SK-N-SH treated with all-trans-retinoic acid at 6 μM for 48 hours (cell line): Measurements from ENCODE around the gene SAMSN1.

Experiments
- ATAC-seq: fragments of 200-7000 bp; cut with Tn5 transposase; 3 replicates; pipeline ENCODE4 v1.9.1; 2020; ENCODE audit warnings: mild to moderate bottlenecking, moderate library complexity
- BACH2 ChIP-seq: fragments of 250-450 bp; sonication (Bioruptor Pico); IDR thresholded peaks from 2 replicates; pipeline ENCODE4 v1.9.0; 2021; ENCODE audit warnings: mild to moderate bottlenecking, borderline replicate concordance
- ESRRG ChIP-seq: fragments of 250-450 bp; sonication (Bioruptor Pico); IDR thresholded peaks from 2 replicates; pipeline ENCODE4 v1.6.1; 2021; ENCODE audit warnings: mild to moderate bottlenecking
- GLIS3 ChIP-seq: fragments of 250-450 bp; sonication (Bioruptor Pico); IDR thresholded peaks from 2 replicates; pipeline ENCODE4 v1.5.0; 2020; ENCODE audit warnings: mild to moderate bottlenecking, moderate library complexity
- ISL1 ChIP-seq: fragments of 250-450 bp; sonication (Bioruptor Pico); IDR thresholded peaks from 2 replicates; pipeline ENCODE4 v2.1.2; 2022; ENCODE audit warnings: mild to moderate bottlenecking, moderate library complexity
- OSR1 ChIP-seq: fragments of 250-450 bp; sonication (Bioruptor Pico); IDR thresholded peaks from 2 replicates; pipeline ENCODE4 v1.8.0; 2022; ENCODE audit warnings: moderate library complexity, mild to moderate bottlenecking, inconsistent platforms
- PPARA ChIP-seq: fragments of 250-450 bp; sonication (Bioruptor Pico); IDR thresholded peaks from 2 replicates; pipeline ENCODE4 v1.5.0; 2020; ENCODE audit warnings: mild to moderate bottlenecking, borderline replicate concordance
- RARB ChIP-seq: fragments of 250-450 bp; sonication (Bioruptor Pico); IDR thresholded peaks from 2 replicates; pipeline ENCODE4 v1.8.0; 2021; ENCODE audit warnings: mild to moderate bottlenecking, moderate library complexity
- SNAI2 ChIP-seq: fragments of 250-450 bp; sonication (Bioruptor Pico); IDR thresholded peaks from 2 replicates; pipeline ENCODE4 v1.5.0; 2020; ENCODE audit warnings: mild to moderate bottlenecking, moderate library complexity
- TCF4 ChIP-seq: fragments of 250-450 bp; sonication (Bioruptor Pico); IDR thresholded peaks from 2 replicates; pipeline ENCODE4 v1.8.0; 2021; ENCODE audit warnings: mild to moderate bottlenecking, moderate library complexity, borderline replicate concordance
- TOX ChIP-seq: fragments of 250-450 bp; sonication (Bioruptor Pico); IDR thresholded peaks from 2 replicates; pipeline ENCODE4 v1.8.0; 2021; ENCODE audit warnings: mild to moderate bottlenecking, moderate library complexity, borderline replicate concordance
- ZC3H10 ChIP-seq: fragments of 250-450 bp; sonication (Bioruptor Pico); IDR thresholded peaks from 2 replicates; pipeline ENCODE4 v1.5.1; 2021; ENCODE audit warnings: mild to moderate bottlenecking, moderate library complexity
- ZFP3 ChIP-seq: fragments of 250-450 bp; sonication (Bioruptor Pico); IDR thresholded peaks from 2 replicates; pipeline ENCODE4 v1.5.0; 2020; ENCODE audit warnings: mild to moderate bottlenecking, moderate library complexity
- ZFP30 ChIP-seq: fragments of 450-650 bp; formaldehyde crosslinking; IDR thresholded peaks from 2 replicates; pipeline ENCODE4 v1.5.0; 2022; ENCODE audit warnings: mild to moderate bottlenecking, moderate library complexity
- ZNF565 ChIP-seq: fragments of 450-650 bp; formaldehyde crosslinking; conservative IDR thresholded peaks from 2 replicates; pipeline ENCODE4 v1.5.0; 2020; ENCODE audit warnings: low read depth, mild to moderate bottlenecking, moderate library complexity
- ZNF70 ChIP-seq: fragments of 450-650 bp; formaldehyde crosslinking; IDR thresholded peaks from 2 replicates; pipeline ENCODE4 v1.5.0; 2020; ENCODE audit warnings: mild to moderate bottlenecking, moderate library complexity
- ZNF8 ChIP-seq: fragments of 450-650 bp; formaldehyde crosslinking; IDR thresholded peaks from 2 replicates; pipeline ENCODE4 v1.5.0; 2020; ENCODE audit warnings: mild to moderate bottlenecking, moderate library complexity
- TF ChIP-seq, protein P1 (sequence below): fragments of 250-450 bp; sonication (Bioruptor Pico); IDR thresholded peaks from 2 replicates; pipeline ENCODE4 v1.5.1; 2020; ENCODE audit warnings: low read depth, mild to moderate bottlenecking, moderate library complexity
- TF ChIP-seq, protein P2 (sequence below): fragments of 250-450 bp; sonication (Bioruptor Pico); IDR thresholded peaks from 2 replicates; pipeline ENCODE4 v1.5.1; 2021; ENCODE audit warnings: mild to moderate bottlenecking, moderate library complexity
- TF ChIP-seq, protein P3 (sequence below): fragments of 250-450 bp; sonication (Bioruptor Pico); IDR thresholded peaks from 2 replicates; pipeline ENCODE4 v1.8.0; 2021; ENCODE audit warnings: low read depth, mild to moderate bottlenecking, moderate library complexity, borderline replicate concordance
- TF ChIP-seq, protein P4 (sequence below): fragments of 250-450 bp; sonication (Bioruptor Pico); IDR thresholded peaks from 2 replicates; pipeline ENCODE4 v1.5.0; 2020; ENCODE audit warnings: mild to moderate bottlenecking, moderate library complexity
- TF ChIP-seq, protein P5 (sequence below): fragments of 250-450 bp; sonication (Bioruptor Pico); IDR thresholded peaks from 2 replicates; pipeline ENCODE4 v1.8.0; 2020; ENCODE audit warnings: mild to moderate bottlenecking, moderate library complexity, borderline replicate concordance

Gene SAMSN1

DNA sequence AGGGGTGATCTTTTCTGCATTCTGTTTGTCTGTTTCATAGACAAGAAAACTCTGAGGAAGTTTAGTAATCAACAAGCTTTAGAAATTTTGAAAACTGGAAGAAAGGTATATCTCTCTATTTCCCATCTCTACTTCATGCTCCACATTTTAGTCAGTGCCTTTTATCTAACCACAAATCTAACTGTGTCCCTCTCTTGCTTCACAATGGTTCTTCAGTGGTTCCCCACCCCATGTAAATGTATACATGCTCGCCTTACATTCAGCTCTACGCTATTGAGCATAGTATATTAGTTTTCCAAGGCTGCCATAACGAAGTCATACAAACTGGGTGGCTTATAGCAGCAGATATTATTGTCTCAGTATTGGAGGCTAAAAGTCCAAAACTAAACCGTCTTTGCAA, 14.4 kb upstream of the SAMSN1 start (continued):
- TF ChIP-seq, protein P1, sequence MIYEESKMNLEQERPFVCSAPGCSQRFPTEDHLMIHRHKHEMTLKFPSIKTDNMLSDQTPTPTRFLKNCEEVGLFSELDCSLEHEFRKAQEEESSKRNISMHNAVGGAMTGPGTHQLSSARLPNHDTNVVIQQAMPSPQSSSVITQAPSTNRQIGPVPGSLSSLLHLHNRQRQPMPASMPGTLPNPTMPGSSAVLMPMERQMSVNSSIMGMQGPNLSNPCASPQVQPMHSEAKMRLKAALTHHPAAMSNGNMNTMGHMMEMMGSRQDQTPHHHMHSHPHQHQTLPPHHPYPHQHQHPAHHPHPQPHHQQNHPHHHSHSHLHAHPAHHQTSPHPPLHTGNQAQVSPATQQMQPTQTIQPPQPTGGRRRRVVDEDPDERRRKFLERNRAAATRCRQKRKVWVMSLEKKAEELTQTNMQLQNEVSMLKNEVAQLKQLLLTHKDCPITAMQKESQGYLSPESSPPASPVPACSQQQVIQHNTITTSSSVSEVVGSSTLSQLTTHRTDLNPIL = no peak

DNA sequence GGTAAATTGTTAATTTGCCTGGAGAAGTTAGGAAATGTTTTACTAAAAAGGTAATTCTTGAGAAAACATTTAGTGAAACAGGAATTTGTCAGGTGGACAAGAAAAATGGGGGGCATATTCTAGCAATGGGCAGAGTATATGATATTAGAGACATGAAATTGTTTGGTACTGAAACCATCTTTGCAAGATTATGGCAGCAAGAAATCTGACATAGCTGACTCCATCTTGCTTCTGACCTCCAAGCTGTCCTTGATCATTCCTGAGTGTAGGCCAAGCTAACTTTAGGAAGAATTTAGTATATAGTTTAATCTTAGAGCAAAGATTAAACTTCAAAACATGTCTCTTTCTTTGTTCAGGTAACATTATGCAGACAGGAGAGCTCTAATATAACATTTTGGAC, 14.0 kb upstream of the SAMSN1 start:
- ATAC-seq = no peak
- TF ChIP-seq ESRRG (CRISPR knock-in tag) = no peak

DNA sequence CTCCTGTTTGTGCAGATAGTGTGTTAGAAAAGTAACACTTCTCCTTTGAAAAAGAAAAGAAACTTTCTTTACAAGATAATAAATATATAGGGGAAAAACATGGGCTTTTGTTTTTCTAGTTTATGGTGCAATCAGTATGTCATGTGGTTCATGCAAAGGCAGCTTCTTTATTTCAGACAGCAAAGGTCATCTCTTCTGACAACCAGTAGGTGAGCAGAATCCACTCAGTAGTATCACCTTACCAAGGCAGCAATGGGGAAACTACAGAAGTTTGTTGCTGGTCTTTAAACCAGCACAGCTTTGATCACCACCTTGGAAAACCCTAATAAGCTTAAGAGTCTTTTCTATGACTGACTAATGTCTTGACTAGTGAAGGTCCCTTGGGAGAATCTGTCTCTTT, 13.0 kb upstream of the SAMSN1 start:
- TF ChIP-seq OSR1 (no peak), ESRRG (CRISPR knock-in tag) (no peak), ZFP3 (CRISPR knock-in tag) (no peak), ZFP30 (CRISPR knock-in tag) (no peak), SNAI2 (CRISPR knock-in tag) (no peak), ZC3H10 (CRISPR knock-in tag) (no peak), BACH2 (CRISPR knock-in tag) (no peak), ZNF8 (CRISPR knock-in tag) (no peak), ZNF70 (CRISPR knock-in tag) (no peak), TOX (CRISPR knock-in tag) (no peak)
- TF ChIP-seq, protein P2, sequence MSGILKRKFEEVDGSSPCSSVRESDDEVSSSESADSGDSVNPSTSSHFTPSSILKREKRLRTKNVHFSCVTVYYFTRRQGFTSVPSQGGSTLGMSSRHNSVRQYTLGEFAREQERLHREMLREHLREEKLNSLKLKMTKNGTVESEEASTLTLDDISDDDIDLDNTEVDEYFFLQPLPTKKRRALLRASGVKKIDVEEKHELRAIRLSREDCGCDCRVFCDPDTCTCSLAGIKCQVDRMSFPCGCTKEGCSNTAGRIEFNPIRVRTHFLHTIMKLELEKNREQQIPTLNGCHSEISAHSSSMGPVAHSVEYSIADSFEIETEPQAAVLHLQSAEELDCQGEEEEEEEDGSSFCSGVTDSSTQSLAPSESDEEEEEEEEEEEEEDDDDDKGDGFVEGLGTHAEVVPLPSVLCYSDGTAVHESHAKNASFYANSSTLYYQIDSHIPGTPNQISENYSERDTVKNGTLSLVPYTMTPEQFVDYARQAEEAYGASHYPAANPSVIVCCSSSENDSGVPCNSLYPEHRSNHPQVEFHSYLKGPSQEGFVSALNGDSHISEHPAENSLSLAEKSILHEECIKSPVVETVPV = no peak
- TF ChIP-seq, all 23 proteins: peak for 0
- no peak for ATAC-seq

DNA sequence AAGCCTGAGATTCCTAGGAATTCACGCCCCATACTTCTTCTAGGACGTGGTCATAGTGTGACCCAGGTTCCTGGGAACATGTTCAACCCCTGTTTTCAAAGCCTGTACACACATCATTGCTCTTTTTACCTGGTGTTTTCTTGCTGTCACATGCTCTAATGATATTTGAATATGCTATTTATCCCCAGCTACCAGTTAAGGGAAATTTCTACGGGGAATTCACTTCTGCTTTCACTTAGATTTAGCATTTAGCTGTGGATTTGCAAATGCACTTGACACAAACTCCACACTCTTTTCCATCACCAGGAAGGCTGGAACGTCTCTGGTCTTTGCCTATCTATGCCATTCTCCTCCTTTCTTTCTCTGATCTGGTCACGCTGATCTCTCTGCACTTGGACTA, 11.3 kb upstream of the SAMSN1 start:
- ATAC-seq = no peak
- TF ChIP-seq TCF4 (CRISPR knock-in tag) = no peak
- TF ChIP-seq GLIS3 (CRISPR knock-in tag) = no peak
- no peak for TF ChIP-seq SNAI2 (CRISPR knock-in tag)
- TF ChIP-seq OSR1 = no peak
- TF ChIP-seq, protein P3, sequence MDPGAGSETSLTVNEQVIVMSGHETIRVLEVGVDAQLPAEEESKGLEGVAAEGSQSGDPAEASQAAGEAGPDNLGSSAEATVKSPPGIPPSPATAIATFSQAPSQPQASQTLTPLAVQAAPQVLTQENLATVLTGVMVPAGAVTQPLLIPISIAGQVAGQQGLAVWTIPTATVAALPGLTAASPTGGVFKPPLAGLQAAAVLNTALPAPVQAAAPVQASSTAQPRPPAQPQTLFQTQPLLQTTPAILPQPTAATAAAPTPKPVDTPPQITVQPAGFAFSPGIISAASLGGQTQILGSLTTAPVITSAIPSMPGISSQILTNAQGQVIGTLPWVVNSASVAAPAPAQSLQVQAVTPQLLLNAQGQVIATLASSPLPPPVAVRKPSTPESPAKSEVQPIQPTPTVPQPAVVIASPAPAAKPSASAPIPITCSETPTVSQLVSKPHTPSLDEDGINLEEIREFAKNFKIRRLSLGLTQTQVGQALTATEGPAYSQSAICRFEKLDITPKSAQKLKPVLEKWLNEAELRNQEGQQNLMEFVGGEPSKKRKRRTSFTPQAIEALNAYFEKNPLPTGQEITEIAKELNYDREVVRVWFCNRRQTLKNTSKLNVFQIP (CRISPR knock-in tag) = no peak
- no peak for TF ChIP-seq ZC3H10 (CRISPR knock-in tag)
- no peak for TF ChIP-seq ESRRG (CRISPR knock-in tag)
- no peak for TF ChIP-seq ZNF565 (CRISPR knock-in tag)
- no peak for TF ChIP-seq PPARA
- no peak for TF ChIP-seq BACH2 (CRISPR knock-in tag)
- TF ChIP-seq, protein P1 = no peak
- TF ChIP-seq, protein P2 = no peak

DNA sequence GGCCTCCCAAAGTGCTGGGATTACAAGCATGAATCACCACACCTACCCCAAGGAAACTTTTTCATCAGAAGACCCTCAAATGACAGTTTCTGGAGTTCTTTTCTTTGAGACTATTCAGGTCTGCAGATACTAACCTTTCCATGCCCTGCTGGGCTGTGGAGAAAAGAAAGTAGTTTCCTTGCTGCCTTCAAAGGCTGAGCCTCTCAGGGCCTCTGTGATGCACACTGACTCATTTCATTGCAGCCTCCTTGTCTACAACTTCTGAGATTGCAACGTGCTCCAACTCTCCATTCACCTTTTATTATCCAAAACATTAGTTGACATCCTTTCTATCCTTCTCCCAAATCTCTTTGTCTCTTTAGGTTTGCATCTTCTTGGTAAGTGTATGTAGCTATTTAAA, 8.8 kb upstream of the SAMSN1 start:
- no peak for ATAC-seq
- TF ChIP-seq, protein P4, sequence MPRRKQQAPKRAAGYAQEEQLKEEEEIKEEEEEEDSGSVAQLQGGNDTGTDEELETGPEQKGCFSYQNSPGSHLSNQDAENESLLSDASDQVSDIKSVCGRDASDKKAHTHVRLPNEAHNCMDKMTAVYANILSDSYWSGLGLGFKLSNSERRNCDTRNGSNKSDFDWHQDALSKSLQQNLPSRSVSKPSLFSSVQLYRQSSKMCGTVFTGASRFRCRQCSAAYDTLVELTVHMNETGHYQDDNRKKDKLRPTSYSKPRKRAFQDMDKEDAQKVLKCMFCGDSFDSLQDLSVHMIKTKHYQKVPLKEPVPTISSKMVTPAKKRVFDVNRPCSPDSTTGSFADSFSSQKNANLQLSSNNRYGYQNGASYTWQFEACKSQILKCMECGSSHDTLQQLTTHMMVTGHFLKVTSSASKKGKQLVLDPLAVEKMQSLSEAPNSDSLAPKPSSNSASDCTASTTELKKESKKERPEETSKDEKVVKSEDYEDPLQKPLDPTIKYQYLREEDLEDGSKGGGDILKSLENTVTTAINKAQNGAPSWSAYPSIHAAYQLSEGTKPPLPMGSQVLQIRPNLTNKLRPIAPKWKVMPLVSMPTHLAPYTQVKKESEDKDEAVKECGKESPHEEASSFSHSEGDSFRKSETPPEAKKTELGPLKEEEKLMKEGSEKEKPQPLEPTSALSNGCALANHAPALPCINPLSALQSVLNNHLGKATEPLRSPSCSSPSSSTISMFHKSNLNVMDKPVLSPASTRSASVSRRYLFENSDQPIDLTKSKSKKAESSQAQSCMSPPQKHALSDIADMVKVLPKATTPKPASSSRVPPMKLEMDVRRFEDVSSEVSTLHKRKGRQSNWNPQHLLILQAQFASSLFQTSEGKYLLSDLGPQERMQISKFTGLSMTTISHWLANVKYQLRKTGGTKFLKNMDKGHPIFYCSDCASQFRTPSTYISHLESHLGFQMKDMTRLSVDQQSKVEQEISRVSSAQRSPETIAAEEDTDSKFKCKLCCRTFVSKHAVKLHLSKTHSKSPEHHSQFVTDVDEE = no peak
- no peak for TF ChIP-seq ISL1 (CRISPR knock-in tag)
- TF ChIP-seq ZNF70 (CRISPR knock-in tag) = no peak
- no peak for TF ChIP-seq ZNF565 (CRISPR knock-in tag)
- no peak for TF ChIP-seq GLIS3 (CRISPR knock-in tag)
- TF ChIP-seq, protein P1 = no peak
- no peak for TF ChIP-seq OSR1
- TF ChIP-seq, protein P5, sequence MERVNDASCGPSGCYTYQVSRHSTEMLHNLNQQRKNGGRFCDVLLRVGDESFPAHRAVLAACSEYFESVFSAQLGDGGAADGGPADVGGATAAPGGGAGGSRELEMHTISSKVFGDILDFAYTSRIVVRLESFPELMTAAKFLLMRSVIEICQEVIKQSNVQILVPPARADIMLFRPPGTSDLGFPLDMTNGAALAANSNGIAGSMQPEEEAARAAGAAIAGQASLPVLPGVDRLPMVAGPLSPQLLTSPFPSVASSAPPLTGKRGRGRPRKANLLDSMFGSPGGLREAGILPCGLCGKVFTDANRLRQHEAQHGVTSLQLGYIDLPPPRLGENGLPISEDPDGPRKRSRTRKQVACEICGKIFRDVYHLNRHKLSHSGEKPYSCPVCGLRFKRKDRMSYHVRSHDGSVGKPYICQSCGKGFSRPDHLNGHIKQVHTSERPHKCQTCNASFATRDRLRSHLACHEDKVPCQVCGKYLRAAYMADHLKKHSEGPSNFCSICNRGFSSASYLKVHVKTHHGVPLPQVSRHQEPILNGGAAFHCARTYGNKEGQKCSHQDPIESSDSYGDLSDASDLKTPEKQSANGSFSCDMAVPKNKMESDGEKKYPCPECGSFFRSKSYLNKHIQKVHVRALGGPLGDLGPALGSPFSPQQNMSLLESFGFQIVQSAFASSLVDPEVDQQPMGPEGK (CRISPR knock-in tag) = no peak
- TF ChIP-seq ZFP3 (CRISPR knock-in tag) = no peak
- no peak for TF ChIP-seq RARB (CRISPR knock-in tag)
- TF ChIP-seq TCF4 (CRISPR knock-in tag) = no peak
- TF ChIP-seq BACH2 (CRISPR knock-in tag) = no peak
- no peak for TF ChIP-seq ZNF8 (CRISPR knock-in tag)
- no peak for TF ChIP-seq ZFP30 (CRISPR knock-in tag)
- no peak for TF ChIP-seq SNAI2 (CRISPR knock-in tag)
